Right ventricle myocardium inferior (tissue), 1 donor: ENCODE results near the gene TSPAN18. TPM values are rescaled to one million over a fixed set of nuclear protein-coding genes. Genes with fewer than 3 reads are reported as not detected.

Experiments
- ATAC-seq: fragments of 200-7000 bp; cut with Tn5 transposase; one replicate; pipeline ENCODE4 v1.9.1; 2020; ENCODE audit warnings: mild to moderate bottlenecking, moderate library complexity
- DNase-seq: peaks from one replicate; pipeline ENCODE4 v3.0.0; 2021; ENCODE audit errors: missing footprints
- intact Hi-C: fragments of 100-400 bp; cut with DNase I; formaldehyde crosslinking; loops from one replicate; pipeline ENCODE4 v1.11.0; 2022
- total RNA-seq: library from RNA; stranded (reverse); fragmentation: NEBNext Ultra II Directional; extraction: Animal tissue kit (Norgen Biotek cat#: 25700); gene quantifications from one replicate; pipeline ENCODE4 v1.2.1, GENCODE V29; 2021
- donor health status: DM: no; HTN: yes; CAD: no; lungs with severe emphysema.

TSPAN18 gene
- total RNA-seq, 1 donor from 2014 or later, result 115 TPM

DNA sequence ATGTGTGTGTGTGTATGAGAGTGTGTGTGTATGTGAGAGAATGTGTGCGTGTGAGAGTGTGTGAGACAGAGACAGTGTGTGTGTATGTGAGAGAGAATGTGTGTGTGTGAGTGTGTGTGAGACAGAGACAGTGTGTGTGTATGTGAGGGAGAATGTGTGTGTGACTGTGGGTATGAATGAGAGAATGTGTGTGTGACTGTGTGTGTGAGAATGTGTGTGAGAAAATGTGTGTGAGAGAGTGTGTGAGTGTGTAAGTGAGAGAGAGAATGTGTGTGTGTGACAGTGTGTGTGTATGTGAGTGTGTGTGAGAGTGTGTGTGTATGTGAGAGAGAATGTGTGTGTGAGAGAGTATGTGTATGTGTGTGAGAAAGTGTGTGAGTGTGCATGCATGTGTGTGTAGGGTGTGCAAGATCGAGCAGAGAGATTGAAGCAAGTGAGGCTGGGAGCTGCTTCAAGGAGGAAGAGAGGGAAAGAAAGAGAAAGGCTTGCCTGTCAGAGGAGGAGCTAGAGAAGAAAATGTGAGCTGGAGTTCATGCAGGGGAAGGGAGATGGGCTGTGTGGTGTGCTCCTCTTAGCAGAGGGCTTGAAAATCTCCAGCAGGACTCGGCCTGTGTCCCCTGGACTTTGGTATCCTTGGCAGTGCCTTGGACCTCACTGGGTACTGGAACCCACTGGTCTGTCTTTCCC is 251.7 kb downstream of the TSPAN18 start:
- DNase-seq (no peak), ATAC-seq (no peak)
- intact Hi-C loops, result no loop called here

DNA sequence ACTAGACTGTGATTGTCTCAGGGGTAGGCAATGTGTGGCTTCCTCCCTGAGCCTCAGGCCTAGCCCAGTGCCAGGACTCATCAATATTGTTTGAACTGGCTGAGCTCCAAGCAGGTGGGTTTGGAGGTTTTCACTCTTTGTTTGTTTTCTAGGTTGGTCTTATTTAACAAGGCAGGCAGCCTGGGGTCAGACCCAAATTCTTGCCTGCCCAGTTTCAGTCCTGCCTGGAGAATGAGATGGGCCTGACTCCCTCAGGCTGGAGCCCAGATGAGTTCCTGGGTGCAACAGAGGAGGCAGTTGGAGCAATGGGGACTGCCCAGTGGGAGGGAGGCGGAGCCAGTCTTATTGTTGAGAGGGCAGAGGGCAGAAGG is 252.2 kb downstream of the TSPAN18 start:
- DNase-seq (no peak), ATAC-seq (no peak)
- intact Hi-C loops, result no loop called here

GRCh38 chr11:44979543-44980399 is 253.0 kb downstream of the TSPAN18 start:
- DNase-seq (no peak), ATAC-seq (no peak)
- intact Hi-C loops, result no loop called here

GRCh38 chr11:44980533-44981427 is 254.0 kb downstream of the TSPAN18 start:
- intact Hi-C loops, result no loop called here
- ATAC-seq, result no peak
- DNase-seq, result no peak

Other genes with a start within 250 kb of the TSPAN18 start
- 47.7 TPM for gene CD82, start 161.3 kb upstream of the TSPAN18 start, total RNA-seq
- 59.1 TPM for gene TP53I11, start 223.9 kb downstream of the TSPAN18 start, total RNA-seq